Measurements from ENCODE around the gene BAZ2B.

BAZ2B gene

DNA sequence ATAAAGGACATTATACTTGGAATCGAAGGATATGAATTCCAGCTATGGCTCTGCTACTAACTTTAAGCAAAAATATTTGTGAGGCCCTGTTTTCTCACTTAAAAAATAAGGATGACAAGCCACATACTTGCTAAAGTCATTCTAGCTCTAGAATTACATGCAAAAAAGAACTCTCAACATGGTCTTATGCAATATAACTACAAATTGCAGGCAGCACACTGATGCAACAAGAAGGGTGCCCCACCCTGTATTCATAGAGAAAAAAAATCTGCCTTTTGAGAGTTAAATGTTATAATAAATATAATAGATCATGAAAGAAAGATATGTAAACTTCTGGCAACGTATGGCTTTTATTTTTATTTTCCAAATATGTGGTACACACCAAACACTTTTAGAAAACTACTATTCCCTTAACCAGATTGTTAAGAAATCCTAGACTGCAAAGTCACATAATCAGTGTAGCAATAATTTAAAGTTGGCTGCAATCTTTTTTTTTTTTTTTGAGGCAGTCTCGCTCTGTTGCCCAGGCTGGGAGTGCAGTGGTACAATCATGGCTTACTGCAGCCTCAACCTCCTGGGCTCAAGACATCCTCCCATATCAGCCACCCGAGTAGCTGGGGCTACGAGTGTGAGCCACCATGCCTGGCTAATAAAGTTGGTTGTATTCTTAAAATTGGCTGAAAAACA lies 289.6 kb downstream of the BAZ2B start:
- no peak for DNase-seq (ENCODE audit: low read depth in 3 of 3, low spot score in 1 of 3)

DNA sequence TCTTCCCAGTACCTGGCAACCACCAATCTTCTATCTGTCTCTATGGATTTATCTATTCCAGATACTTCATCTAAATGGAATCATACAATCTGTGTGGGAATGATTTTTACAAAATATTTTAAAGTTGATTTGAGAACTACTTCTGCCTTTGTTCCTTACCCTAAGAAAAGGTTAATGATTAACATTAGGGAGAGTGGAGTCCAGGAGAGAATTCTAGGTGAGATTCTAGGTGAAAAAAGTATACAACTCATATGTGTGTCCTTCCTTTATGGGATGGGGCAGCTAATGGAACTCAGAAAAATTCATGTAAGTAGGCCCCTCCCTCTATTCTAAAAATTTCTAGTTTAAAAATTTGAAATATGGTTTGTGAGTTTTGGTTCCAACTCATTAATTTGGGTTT lies 293.9 kb downstream of the BAZ2B start:
- no peak for DNase-seq (ENCODE audit: low read depth in 3 of 3, low spot score in 1 of 3)

GRCh38 chr2:159317392-159318088 lies 298.8 kb downstream of the BAZ2B start:
- DNase-seq (ENCODE audit: low read depth in 3 of 3, low spot score in 1 of 3) = no peak

- DNase-seq (ENCODE audit: low read depth in 3 of 3, low spot score in 1 of 3) = no peak
Measured at GRCh38 chr2:159307942-159308341, 308.4 kb downstream of the BAZ2B start.

GRCh38 chr2:159300586-159300985 lies 315.8 kb downstream of the BAZ2B start:
- DNase-seq (ENCODE audit: low read depth in 3 of 3, low spot score in 1 of 3) = no peak

DNA sequence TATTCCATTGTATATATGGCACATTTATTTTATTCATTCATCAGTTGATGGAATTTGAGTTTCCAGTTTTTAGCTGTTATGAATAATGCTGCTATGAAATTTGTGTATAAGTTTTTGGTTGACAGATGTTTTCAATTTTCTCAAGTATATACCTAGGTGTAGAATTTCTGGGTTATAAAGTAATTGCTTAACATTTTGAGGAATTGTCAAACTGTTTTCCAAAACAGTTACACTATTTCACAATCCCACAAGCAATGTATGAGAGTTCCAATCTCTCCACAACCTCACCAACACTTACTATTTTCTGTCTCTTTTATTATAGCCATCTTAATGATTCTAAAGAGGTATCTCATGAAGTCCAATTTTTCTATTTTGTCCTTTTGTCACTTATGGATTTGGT lies 317.4 kb downstream of the BAZ2B start:
- no peak for DNase-seq (ENCODE audit: low read depth in 3 of 3, low spot score in 1 of 3)

DNA sequence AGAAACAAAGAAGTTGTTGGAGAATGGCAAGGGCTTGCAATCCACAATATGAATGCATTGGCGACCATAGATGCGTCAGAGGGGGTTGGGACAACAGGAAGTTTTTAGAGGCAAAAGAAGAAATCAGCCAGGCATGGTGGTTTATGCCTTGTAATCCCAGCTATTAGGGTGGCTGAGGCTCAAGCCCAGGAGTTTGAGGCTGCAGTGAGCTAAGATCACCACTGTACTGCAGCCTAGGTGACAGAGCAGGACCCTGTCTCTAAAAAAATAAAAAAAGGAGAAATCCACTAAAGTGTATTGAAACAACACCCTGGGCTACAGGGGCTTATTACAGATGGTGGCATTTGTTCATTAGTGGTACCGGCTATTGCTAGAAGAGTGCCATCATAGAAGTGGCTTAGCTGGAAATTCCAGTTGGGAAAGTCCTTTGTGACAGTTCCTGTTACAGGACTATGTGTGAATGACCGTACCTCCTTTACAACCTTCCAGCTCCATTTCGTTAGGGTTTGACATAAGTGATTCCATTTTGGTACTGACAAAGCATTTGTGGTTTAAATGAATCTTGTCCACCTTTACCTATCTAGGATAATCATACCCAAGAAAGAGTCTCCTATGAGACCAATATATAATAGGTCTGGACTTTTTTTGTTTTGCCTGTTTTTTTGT lies 319.2 kb downstream of the BAZ2B start:
- no peak for DNase-seq (ENCODE audit: low read depth in 3 of 3, low spot score in 1 of 3)

DNA sequence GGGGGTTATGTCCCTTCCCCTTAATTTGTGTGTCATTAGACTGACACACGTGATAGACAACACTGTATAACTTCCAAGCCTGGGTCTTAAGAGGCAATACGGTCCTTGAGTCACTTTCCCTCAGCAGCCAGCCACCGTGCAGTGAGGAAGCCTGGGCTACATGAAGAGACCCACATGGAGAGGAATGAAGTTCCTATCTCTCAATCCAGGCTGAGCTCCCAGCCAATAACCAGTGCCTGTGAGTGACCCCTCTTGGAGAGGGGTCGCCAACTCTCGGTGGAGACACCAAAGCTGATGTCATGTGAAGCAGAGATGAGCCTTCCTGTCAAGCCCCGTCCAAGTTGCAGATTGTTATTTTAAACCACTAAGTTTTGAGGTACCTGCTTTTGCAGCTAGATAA lies 324.2 kb downstream of the BAZ2B start:
- no peak for DNase-seq (ENCODE audit: low read depth in 3 of 3, low spot score in 1 of 3)

DNA sequence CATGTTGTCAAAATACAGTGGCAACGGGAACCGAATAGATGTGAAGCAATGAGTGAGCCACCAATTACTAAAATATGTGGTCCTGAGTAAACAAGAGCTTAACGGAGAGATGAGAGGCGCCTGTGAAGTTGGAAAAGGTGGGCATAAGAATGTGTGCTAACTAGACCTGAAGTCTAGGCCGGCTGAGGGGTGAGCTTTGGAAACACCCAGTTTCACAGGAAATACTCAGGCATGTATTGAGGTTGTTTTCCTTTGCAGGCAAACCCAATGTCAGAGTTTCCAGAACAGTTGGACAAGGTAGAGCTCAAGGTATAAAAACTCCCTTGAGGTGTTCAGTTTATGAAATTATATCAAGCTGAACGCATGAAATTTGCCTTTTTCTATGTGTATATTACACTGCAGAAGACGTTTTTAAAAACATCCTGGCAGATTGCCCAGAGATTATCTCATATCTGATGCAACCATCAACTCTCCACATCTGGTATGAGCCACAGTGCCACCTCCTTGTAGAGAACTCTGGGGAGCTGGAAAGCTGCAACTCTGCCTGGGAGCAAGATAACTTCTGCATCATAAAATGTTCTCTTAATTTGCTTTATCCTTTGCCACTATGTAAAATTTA lies 325.9 kb downstream of the BAZ2B start:
- DNase-seq (ENCODE audit: low read depth in 3 of 3, low spot score in 1 of 3) = no peak

- no peak for DNase-seq (ENCODE audit: low read depth in 3 of 3, low spot score in 1 of 3)
Measured at GRCh38 chr2:159287733-159288132, 328.6 kb downstream of the BAZ2B start.

DNA sequence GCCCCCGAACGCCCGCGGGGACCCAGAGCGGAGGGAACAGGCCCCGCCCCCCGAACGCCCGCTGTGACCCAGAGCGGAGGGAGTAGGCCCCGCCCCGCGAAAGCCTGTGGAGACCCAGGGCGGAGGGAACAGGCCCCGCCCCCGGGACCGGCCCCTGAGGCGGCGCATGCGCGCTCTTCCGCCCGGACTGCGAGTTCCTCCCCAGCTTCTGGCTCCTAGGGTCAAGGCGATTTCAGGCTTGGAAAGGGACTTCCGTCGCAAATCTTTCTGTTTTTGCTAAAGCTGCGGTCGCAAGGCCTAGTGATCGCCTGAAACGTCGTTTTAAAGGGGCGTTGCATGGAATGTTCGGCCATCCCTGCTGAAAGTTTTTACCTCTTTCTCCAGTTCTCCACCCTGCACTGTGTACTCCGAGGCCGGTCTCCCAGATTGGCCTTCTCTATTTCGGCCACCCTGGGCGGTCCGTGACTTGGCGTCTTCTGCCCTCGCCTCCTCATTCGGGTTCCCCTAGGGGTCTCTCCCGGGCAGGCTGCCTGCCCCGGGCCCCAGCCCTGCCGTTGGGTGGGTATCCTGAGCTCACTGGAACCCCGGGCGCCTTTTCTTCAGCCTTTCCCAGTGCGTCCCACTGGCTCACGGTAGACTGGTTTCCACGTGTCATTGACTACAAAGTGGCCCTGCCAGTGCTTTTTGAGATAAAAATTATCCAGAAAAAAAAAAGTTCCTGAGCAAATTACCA lies 329.5 kb downstream of the BAZ2B start:
- DNase-seq (ENCODE audit: low read depth in 3 of 3, low spot score in 1 of 3) = peak; percentile 94 to 95 (median 94)

DNA sequence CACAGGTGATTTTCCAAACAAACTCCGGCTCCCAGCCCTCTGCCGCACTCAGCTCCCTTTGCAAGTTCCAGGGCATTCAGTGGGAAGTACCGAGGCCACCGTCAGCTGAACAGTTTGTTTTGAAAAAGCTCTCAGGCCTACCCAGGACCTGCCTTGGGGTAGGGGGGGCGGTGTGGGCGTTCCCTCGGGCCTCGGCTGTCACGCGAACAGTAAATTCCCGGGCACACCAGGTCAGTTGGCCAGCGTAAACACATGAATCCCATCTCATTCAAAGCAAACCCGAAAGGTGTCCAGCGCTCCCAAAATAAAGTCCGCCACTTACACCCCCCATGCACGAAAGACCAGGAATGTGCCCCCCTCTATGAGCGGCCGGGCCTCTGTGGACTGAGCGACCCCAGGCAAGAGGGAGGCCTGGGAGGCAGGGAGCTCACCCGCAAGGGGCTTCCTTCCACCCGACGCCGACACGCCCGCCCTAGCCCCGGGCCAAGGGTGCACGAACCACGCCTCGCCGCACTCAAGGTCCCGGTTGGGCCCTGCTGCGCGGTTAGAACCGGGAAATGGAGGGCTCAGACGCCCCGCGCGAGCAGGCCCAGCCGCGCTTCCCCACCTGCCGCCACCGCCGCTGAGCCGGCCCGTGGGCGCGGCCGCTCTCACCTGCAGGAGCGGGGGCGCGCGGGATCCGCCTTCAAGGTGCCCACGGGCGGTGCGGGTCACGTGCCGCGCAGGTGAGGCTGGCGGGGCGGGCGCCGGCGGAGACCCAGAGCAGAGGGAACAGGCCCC lies 330.2 kb downstream of the BAZ2B start, which contains the start of gene WDSUB1:
Gene WDSUB1 (minus strand): TSS at position 775 of the 780 bp plus-strand sequence. CDS start 3,634 bp downstream, outside the sequence.
- peak in 1 of 3 donors; percentile 19 for DNase-seq (ENCODE audit: low read depth in 3 of 3, low spot score in 1 of 3)

GRCh38 chr2:159285433-159285832 lies 330.9 kb downstream of the BAZ2B start:
- DNase-seq (ENCODE audit: low read depth in 3 of 3, low spot score in 1 of 3) = no peak

DNA sequence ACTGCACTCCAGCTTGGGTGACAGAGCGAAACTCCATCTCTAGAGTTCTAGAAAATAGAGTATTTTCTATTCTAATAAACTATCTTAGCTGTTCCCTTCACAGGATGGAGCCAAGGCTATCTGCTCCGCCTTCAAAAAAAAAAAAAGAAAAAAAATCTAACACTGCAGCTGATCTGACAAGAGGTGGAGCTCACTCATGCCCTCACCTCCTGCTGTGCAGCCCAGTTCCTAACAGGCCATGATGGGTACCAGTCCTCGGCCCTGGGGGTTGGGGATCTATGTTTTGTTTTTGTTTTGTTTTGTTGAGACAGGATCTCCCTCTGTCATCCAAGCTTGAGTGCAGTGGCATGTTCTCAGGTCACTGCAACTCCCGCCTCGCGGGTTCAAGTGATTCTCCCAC lies 332.8 kb downstream of the BAZ2B start:
- DNase-seq (ENCODE audit: low read depth in 3 of 3, low spot score in 1 of 3) = no peak

DNA sequence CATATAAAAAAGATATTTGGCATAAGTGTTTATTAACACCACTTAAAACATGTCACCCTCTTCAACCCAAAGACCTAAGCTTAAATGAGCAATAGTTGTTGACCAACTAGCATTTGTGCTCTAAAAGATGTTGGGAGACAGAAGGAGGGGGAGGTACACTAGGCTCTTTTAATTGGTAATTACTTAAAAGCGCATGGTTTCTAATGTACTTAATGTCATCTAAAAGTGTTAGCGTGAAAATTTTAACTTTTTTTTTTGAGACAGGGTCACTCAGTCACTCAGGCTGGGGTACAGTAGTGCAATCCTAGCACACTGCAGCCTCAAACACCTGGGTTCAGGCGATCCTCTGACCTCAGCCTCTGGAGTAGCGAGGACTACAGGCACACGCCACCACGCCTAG lies 335.3 kb downstream of the BAZ2B start:
- no peak for DNase-seq (ENCODE audit: low read depth in 3 of 3, low spot score in 1 of 3)

DNA sequence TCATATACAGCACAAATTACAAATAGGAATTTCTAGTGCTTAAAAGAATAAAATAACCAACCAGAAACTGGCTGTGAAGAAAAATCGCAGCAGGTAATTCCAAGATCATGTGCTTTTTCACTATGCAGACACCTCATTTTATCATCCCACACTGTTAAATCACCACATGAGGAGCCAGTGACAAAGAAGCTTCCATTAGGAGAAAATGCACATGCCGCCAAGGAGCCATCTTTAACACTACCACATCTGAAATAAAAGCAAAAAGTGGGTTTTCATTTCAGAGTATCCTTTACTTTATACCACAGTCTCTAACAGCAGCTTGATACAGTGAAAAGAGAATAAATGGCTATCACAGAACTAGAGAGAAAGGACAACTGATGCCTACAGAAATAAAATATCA lies 336.6 kb downstream of the BAZ2B start:
- no peak for DNase-seq (ENCODE audit: low read depth in 3 of 3, low spot score in 1 of 3)

DNA sequence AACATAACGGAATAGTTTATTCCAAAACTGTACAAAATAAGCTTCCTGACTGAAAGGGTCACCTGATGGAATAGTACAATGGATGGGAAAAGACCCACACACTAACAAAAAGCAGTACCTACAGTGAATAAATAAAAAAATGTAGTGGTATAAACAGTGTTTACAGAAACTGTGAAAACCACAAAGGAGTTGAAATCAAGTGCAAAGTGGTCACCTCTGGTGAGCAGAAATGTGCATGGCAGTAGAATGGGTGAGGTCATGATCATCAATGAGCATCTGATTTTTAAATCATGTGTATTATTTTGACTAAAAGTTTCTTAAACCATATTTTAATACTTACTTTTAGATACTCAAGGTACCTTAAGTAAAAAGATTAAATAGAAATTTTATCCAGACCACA lies 341.2 kb downstream of the BAZ2B start:
- no peak for DNase-seq (ENCODE audit: low read depth in 3 of 3, low spot score in 1 of 3)

DNA sequence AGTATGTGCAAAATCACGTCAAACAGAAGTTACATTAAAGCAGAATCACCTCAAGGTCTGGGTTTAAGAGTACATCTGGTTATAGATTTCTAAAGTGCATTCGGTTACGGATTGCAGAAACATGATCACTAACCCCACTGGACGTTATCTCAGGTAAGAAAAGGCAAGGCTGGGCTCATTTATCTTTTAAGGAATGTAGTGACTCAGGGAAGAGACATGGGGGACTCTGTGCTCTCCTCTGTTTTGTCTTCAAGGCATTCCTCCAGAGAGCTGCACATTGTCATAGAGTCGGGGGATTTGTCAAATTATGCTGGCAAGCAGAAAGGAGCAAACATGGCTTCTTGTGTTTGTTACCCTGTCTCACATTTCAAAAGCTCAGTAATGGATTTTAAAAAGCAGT lies 344.2 kb downstream of the BAZ2B start:
- no peak for DNase-seq (ENCODE audit: low read depth in 3 of 3, low spot score in 1 of 3)

DNA sequence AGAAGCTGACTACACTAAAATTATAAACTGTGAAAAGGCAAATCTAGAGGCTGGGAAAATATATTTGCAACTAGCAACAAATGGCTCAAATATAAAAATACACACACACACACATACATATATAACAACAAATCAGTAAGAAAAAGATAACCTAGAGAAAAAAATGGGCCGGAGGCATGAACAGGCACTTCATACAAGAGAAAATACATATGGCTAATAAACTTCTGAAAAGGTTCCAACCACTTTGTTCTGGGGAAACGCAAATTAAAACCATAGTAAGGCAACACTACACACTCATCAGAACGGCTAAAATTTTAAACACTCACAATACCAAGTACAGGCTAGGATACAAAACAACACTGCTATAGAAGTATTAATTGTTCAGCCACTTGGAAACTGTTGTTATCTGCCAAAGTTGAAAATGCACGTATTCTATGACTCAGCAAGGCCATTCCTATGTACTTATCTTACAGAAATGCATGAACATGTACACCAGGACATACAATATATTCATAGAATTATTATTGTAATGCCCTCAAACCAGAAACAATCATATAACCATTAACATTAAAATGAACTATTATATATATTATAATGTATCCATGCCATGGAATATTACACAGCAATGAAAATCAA lies 345.5 kb downstream of the BAZ2B start:
- no peak for DNase-seq (ENCODE audit: low read depth in 3 of 3, low spot score in 1 of 3)
